H1 (cell line): ENCODE results near the gene MIA3. TPM values are rescaled to one million over a fixed set of nuclear protein-coding genes. Genes with fewer than 3 reads are reported as not detected.

Source experiments
- ASH2L ChIP-seq: fragments of 200-600, 300-600 bp; sonication (generic); IDR thresholded peaks from one replicate; pipeline ENCODE4 v1.7.1; 2017; ENCODE audit warnings: low read length
- BCL11A ChIP-seq, 2 experiments: IDR thresholded peaks; one replicate each; pipeline ENCODE4 v1.6.1; 2011; ENCODE audit warnings: low read depth in 2 of 2, low read length in 2 of 2, mild to moderate bottlenecking in 2 of 2
- SIRT6 ChIP-seq: IDR thresholded peaks from one replicate; pipeline ENCODE4 v1.7.1; 2012; ENCODE audit warnings: low read length, inconsistent platforms
- polyA plus RNA-seq, 7 experiments: library from polyadenylated mRNA; depleted of rRNA in 3 of 7; stranded (reverse) in 5 of 7; unstranded in 2 of 7; fragments of >200 nt in 5 of 7; fragments of 200-250 nt in 2 of 7; gene quantifications; 1 replicate in 5 of 7; 2 replicates in 1 of 7; 4 replicates in 1 of 7; pipeline versions ENCODE4 v1.2.1 to v1.2.3, GENCODE V29; 2011 to 2013; ENCODE audit warnings: missing spikeins in 2 of 7, mixed read lengths in 2 of 7
- total RNA-seq: library from RNA; stranded (reverse); fragmentation: NEBNext Ultra II Directional; extraction: Animal tissue kit (Norgen Biotek cat#: 25700); gene quantifications from 2 replicates; pipeline ENCODE4 v1.2.1, GENCODE V29; 2021

The MIA3 gene
- total and polyA plus RNA-seq, 2 of the 8 experiments (the other 6 are each of a cell fraction or from before 2014, with no cell fraction given): 69.0 to 105 TPM

GRCh38 chr1:222610728-222611127 is 7.2 kb upstream of the MIA3 start (continued):
- TF ChIP-seq ASH2L (no peak), SIRT6 (no peak), BCL11A (IDR thresholded peaks at IDR 0.05; ENCODE audit: low read depth in 2 of 2, low read length in 2 of 2) (no peak)
